ENCODE results near the gene DGKE. TPM values are rescaled to one million over a fixed set of nuclear protein-coding genes. Genes with fewer than 3 reads are reported as not detected.

Gene DGKE
- total RNA-seq, 4 donors from 2014 or later = 1.7 to 10.7 (median 7.9) TPM

DNA sequence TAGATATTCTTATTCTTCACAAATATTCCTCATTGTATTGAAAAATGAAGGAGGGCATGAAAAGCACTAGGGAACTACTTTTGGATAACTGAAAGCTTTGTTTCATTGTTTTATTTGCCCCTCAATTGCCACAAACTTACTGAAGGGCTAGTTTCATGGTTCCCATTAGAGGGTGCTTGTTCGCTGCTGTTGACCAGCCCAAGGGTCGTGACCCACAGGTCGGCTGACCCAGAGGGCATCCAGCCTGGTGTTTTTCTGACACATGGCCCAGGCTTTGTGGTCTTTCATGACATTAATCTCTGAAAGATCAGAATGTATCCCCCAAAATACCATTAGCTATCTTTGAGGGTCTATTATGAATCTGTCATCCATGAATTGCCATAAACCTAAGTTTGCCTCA, 30.0 kb downstream of the DGKE start:
- no peaks in the 10 kb centered on the region for H3K9me3 ChIP-seq
- H3K27me3 ChIP-seq = no peaks in the 10 kb centered on the region
- H3K4me3 ChIP-seq = no peak overlapping the region
- H3K27ac ChIP-seq = no peak overlapping the region
- WGBS, 2 donors = 79 to 100% methylated on average over 3 of the region's 3 CpGs
- TF ChIP-seq, protein P1, sequence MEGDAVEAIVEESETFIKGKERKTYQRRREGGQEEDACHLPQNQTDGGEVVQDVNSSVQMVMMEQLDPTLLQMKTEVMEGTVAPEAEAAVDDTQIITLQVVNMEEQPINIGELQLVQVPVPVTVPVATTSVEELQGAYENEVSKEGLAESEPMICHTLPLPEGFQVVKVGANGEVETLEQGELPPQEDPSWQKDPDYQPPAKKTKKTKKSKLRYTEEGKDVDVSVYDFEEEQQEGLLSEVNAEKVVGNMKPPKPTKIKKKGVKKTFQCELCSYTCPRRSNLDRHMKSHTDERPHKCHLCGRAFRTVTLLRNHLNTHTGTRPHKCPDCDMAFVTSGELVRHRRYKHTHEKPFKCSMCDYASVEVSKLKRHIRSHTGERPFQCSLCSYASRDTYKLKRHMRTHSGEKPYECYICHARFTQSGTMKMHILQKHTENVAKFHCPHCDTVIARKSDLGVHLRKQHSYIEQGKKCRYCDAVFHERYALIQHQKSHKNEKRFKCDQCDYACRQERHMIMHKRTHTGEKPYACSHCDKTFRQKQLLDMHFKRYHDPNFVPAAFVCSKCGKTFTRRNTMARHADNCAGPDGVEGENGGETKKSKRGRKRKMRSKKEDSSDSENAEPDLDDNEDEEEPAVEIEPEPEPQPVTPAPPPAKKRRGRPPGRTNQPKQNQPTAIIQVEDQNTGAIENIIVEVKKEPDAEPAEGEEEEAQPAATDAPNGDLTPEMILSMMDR (IDR thresholded peaks at IDR 0.05) = no peak
- TF ChIP-seq POLR2A (IDR thresholded peaks at IDR 0.05) = no peak
- H3K4me1 ChIP-seq = no peaks in the 10 kb centered on the region
- DNase-seq = no peak
- intact Hi-C loops (cut with DNase I) = no loop called here
- peaks cover 0 to 57% (median 5%) of the 10 kb centered on the region in 3 donors for H3K36me3 ChIP-seq

DNA sequence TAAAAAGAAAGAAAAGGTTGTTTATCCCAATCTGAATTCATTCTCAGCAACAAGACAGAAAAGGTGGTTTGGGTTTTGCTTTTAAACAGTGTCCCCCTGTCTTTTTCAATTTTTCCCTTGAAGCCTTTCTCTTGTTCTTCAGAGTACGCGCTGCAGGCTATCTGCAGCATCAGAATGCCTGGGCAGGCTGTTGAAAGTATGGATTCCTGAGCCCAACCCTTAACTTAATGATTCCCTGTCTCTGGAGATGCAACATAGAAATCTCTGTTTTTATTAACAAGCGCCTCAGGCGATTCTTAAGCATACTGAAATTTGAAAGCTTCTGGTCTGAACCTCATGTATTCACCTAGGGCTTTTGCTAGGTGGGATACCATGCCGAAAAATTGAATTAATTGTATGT, 32.1 kb downstream of the DGKE start:
- H3K27ac ChIP-seq = no peak overlapping the region
- H3K27me3 ChIP-seq = no peaks in the 10 kb centered on the region
- DNase-seq = no peak
- WGBS, 2 donors = 81 to 90% methylated on average over 5 of the region's 5 CpGs
- no peaks in the 10 kb centered on the region for H3K4me1 ChIP-seq
- H3K9me3 ChIP-seq = no peaks in the 10 kb centered on the region
- H3K36me3 ChIP-seq = peaks cover 0 to 36% (median 0%) of the 10 kb centered on the region in 3 donors
- TF ChIP-seq POLR2A (IDR thresholded peaks at IDR 0.05) = no peak
- TF ChIP-seq, protein P1 (IDR thresholded peaks at IDR 0.05) = no peak
- intact Hi-C loops (cut with DNase I) = no loop called here
- no peak overlapping the region for H3K4me3 ChIP-seq

DNA sequence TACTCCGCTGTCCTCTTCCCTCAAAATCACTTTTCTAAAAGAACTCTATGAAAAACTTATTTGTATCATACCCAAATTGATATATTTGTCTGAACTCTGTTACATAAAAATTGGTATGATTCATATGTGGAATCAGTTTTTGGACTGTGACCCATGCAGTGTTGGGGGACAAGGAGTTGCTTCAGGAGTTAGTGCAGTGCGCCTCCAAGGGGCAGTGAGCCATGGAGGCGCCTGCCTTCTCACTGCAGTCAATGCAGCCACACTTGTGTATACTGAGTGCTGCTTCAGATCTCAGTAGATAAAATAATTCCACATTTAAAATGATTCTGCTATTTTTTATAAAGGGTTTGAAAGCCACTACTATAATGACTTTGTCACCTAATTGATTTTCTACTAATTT, 32.5 kb downstream of the DGKE start:
- no peak for TF ChIP-seq POLR2A (IDR thresholded peaks at IDR 0.05)
- TF ChIP-seq, protein P1 (IDR thresholded peaks at IDR 0.05) = no peak
- H3K27me3 ChIP-seq = no peaks in the 10 kb centered on the region
- no peak overlapping the region for H3K27ac ChIP-seq
- no peak overlapping the region for H3K4me3 ChIP-seq
- DNase-seq = no peak
- intact Hi-C loops (cut with DNase I) = no loop called here
- no peaks in the 10 kb centered on the region for H3K4me1 ChIP-seq
- WGBS, 2 donors = 39 to 94% methylated on average over 3 of the region's 3 CpGs
- H3K36me3 ChIP-seq = peaks cover 0 to 32% (median 0%) of the 10 kb centered on the region in 3 donors
- no peaks in the 10 kb centered on the region for H3K9me3 ChIP-seq

DNA sequence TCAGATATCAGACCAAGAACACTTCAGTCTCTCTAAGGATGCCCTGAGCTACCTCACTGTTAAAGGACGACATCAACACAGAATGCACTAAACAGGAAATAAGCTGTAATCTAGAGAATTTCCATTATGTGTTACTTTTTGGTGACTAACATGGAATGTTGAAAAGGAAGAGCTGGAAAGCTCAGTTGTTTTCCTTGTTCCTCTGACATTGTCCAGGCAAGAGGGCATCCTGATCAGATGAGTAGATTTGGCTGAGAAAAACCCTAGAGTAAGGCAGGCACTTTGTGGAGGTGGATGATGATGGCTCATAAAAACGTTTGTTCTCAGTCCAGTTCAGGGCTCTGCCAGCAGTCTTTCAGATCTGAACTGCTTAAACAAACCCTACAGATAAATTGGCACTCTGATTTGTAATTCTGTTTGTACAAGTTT, 34.0 kb downstream of the DGKE start:
- 18 to 23% methylated on average over 2 of the region's 2 CpGs for WGBS, 2 donors
- TF ChIP-seq POLR2A (IDR thresholded peaks at IDR 0.05) = no peak
- TF ChIP-seq, protein P1 (IDR thresholded peaks at IDR 0.05) = no peak
- intact Hi-C loops (cut with DNase I) = no loop called here
- DNase-seq = no peak
- Histone ChIP-seq H3K4me3 (no peak overlapping the region), H3K27ac (peak overlapping the region in 1 of 4 donors; percentile 16), H3K9me3 (no peaks in the 10 kb centered on the region), H3K27me3 (no peaks in the 10 kb centered on the region), H3K4me1 (no peaks in the 10 kb centered on the region), H3K36me3 (peaks cover 0 to 17% (median 0%) of the 10 kb centered on the region in 3 donors)

DNA sequence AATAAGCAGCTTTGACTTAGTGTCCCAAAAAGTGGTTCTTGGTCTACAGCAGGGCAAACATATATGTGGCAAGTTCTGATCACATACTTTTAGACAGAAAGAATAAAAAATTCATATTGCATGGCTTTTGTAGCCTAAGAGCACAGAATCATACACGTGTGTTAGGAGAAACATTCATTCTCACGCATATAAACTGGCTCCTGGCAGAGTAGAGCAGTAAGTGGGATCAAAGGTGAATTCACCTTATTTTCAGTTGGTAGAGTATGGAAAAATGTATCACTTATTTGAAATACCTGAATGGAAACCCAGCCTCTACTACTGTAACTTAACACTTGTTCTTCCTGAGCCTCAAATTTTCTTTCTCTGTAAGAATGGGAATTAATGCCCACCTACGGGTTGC, 34.8 kb downstream of the DGKE start:
- WGBS, 2 donors = 47 to 65% methylated on average over 3 of the region's 3 CpGs
- DNase-seq = no peak
- no peak overlapping the region for H3K4me3 ChIP-seq
- H3K4me1 ChIP-seq = no peaks in the 10 kb centered on the region
- H3K36me3 ChIP-seq = peaks cover 0 to 10% (median 0%) of the 10 kb centered on the region in 3 donors
- H3K27ac ChIP-seq = no peak overlapping the region
- no peaks in the 10 kb centered on the region for H3K27me3 ChIP-seq
- no peaks in the 10 kb centered on the region for H3K9me3 ChIP-seq
- intact Hi-C loops (cut with DNase I) = no loop called here
- TF ChIP-seq, protein P1 (IDR thresholded peaks at IDR 0.05) = no peak
- no peak for TF ChIP-seq POLR2A (IDR thresholded peaks at IDR 0.05)

All from esophagus squamous epithelium (tissue), 5 donors.